GM19468 (cell line): ENCODE results near the gene MEN1.

ENCODE experiments used
- ATAC-seq: cut with Tn5 transposase; IDR thresholded peaks from one replicate; pipeline ENCODE4 v1.9.1; 2021; ENCODE audit warnings: mild to moderate bottlenecking, moderate library complexity, moderate number of reproducible peaks; ENCODE audit not compliant: unreplicated experiment; ENCODE audit errors: extremely low read depth

Gene MEN1

GRCh38 chr11:64788321-64789215 is 21.8 kb downstream of the MEN1 start:
- ATAC-seq, result no peak

DNA sequence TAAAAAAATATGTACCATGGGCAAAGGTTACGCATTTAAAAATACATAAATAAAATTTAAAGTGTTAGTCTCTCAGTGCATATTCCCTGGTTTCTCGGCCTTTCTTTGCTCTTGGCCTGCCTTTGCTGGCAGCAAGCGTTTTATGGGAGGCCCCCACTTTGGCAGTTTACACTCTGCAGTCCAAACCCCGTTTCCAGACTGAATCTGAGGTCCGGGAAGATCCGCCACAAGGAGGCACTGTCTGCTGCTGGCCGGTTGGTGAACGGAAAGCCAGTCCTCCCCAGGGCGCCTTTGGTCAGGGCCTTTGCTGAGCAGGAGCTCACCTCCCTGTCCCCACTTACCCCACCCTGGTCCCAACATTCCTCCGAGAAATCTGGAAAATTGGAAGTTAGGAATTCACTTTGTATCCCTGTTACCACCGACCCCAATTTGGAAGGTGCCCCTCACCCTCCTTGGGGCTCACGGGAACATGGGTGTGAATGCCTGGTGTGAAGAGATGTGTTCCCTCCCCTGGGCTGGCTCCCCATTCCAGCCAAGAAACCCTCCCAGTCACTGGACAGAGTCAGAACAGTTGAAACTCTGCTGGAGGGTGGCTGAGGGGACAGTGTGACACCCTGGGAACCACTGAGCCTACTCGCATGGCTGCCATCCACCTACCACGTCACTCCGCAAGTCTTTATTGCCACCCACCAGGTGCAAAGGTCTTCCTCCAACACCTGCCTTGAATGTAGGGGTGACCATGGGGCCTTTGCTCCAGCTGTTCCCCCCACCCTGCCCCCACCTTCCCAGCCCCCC is 22.6 kb downstream of the MEN1 start:
- no peak for ATAC-seq

DNA sequence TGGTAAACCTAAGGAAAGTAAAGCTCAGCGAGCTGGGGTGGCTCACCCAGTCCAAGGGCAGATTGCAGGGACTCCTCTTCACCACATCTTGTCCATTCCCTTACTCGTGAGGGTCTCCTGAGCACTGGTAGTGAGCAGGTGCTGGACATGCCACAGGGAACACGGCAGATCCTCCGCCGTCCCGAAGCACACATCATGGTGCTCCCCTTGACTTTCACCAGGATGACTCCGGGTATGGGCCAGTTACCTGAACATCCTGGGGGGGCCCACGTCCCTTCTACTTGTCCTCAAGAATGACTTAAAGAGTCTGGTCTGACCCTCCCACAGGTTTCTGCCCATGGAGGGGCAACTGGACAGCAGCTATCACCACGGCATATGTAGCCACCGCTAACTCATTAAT is 24.0 kb downstream of the MEN1 start:
- ATAC-seq, result no peak

GRCh38 chr11:64784813-64785581 is 25.4 kb downstream of the MEN1 start:
- no peak for ATAC-seq

- peak; percentile 74 for ATAC-seq
These were observed 31.7 kb downstream of the MEN1 start, which contains the start of gene SF1 for GRCh38 chr11:64778473-64779298. TSS of gene SF1 (minus strand) at chr11:64778542. CDS start at chr11:64778392, 150 bp downstream.

GRCh38 chr11:64778223-64778472 is 32.2 kb downstream of the MEN1 start:
- no peak for ATAC-seq

GRCh38 chr11:64777449-64778222 is 32.7 kb downstream of the MEN1 start:
- ATAC-seq, result peak; percentile 1

DNA sequence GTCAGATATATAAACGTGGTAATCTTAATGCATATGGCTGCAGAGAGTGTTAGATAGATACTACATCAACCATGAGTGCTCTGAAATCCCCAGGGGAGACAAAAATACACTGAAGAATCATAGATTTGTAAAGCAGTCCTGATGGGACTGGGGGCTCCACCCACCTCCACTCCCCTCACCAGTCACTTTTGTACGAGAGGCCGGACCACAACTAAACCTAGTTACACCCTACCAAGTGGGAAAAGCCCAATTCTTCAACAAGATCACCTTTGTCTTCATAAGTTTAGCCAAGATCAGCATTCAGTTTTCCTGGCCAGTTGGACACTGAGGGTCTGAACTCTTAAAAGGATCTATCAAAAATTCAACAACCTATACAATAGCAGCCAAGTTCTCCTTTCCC is 33.5 kb downstream of the MEN1 start:
- ATAC-seq, result no peak

DNA sequence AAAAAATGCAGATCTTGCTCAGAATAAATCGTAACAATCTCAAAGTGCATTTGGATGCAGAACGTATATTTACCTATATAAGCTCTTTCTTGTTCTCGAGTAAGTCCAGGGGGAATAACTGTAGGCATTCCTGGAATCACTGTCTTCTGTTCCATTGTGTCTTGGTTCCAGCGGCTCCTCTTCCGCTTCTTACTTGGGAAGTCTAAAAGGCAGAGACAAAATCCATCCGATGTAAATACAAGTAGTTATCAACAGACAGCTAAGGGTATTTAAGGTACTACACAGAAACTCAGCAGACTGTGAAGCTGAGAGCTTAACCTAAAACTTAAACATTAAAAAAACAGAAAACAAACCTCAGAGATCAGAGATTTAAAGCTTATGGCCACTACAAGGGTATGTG is 33.9 kb downstream of the MEN1 start:
- ATAC-seq, result no peak

DNA sequence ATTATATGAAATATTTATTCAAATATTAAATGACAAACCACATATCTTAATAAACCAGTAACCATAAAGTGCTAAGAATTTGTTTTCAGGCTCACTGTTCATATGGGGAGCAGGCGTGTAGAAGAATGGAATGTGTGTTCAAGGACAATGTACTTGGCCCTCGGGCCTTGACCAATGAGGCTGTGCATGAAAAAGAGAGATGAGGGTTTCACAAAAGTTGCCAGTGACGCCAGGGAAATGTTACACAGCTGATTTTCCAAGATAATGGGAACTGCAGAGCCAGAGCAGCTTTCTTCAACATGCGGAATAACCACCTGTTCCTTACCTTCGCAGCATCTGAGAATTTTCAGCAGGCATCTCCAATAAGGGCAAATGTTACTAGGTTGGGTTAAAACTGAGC is 36.2 kb downstream of the MEN1 start:
- ATAC-seq, result no peak

DNA sequence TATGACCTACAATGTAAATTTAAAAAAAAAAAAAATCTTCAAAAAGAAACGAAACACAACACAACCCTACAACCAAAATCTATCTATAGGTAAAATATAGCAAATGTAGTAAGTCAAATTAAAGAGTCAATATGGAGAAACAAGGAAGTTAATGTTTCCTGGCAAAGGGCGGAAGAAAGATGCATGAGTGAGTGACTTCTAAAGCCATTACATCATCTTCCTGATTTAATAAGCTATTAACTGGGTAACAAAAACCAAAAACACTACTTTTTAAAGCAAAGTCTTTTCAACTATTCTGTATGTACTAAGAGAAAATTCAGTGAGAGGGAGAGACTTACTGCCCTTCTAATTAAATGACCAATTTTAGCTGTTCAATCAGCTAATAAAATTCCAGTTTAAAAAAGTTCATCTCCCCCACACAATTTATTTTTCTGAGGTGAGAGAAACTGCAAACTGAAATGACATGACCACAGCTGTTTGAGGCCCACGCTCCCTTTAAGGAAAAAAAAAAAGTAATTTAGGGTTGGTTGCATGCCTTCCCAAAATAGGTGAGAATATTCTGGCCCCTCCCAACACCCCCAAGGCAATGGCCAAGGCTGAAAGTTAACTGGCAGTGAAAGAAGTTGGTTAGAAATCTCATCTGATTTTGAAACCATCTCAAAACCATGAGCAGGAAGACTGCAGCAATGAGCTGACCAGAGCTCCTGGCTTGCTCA is 37.9 kb downstream of the MEN1 start:
- ATAC-seq, result no peak

GRCh38 chr11:64771861-64772260 is 38.5 kb downstream of the MEN1 start:
- ATAC-seq, result no peak

GRCh38 chr11:64770120-64770519 is 40.2 kb downstream of the MEN1 start:
- ATAC-seq, result no peak

GRCh38 chr11:64769283-64769682 is 41.1 kb downstream of the MEN1 start:
- ATAC-seq, result no peak

GRCh38 chr11:64768300-64768694 is 42.1 kb downstream of the MEN1 start:
- no peak for ATAC-seq

DNA sequence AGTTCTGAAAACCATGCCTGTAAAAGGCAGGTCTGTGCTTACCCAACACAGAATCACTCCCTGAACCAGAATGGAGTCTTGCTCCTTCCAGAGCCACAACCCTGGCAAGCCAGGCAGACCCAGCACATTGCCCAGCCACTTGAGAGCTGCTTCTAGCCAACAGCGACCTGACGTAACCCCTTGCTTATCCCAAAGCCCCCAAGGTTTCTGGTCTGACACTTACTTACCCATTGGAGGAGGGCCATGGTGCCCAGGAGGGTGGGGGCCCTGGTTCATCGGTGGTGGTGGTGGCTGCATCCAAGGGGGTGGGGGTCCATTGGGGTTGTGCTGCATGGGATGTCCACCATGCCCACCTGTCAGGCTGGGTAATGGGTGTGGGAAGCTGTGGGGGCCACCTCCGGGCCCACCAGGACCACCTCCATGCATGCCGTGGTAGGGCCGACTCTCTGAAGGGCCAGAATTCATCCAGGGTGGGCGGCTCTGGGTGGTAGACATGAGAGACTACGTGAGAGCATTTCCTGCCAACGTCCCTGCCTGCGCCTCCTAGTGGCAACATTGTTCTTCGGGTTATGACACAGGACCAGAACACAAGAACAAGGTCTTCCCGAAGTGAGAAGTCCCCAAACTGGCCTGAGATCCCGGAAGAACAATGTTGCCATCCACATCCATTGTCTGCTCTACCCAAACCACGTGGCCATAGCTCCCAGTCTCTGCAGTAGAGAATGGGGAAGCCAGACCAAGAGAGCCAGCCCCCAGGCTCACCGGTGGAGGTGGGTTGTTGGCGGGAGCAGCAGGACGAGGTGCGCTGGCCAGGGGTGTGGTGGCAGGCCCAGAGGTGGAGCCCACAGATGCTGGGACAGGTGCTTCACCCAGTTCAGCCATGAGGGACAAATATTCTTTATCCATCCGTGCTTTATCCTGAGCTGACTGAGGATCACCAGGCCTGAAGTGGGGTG is 42.7 kb downstream of the MEN1 start:
- ATAC-seq, result no peak

- no peak for ATAC-seq
These were observed 43.5 kb downstream of the MEN1 start for GRCh38 chr11:64766881-64767280.
